SK-N-SH (cell line): ENCODE results near the gene ISM1. TPM values are rescaled to one million over a fixed set of nuclear protein-coding genes. Genes with fewer than 3 reads are reported as not detected.

Experiments used
- CTCF ChIA-PET: fragments of 300-600, 350-600 bp; formaldehyde crosslinking; extraction: SDS; loops from one replicate; lab custom pipeline; 2021; lab: Yijun Ruan, JAX
- POLR2A ChIA-PET: fragments of 350-600 bp; sonication (Branson Sonifier 250); formaldehyde crosslinking; extraction: SDS; loops from one replicate; lab custom pipeline; 2020; ENCODE audit warnings: antibody characterized with exemption, inconsistent platforms; lab: Yijun Ruan, JAX
- DNase-seq: peaks from one replicate; pipeline ENCODE4 v3.0.0; 2012
- H2AFZ ChIP-seq: fragments of 200-600 bp; sonication (generic); 2 replicates; pipeline ENCODE4 v1.8.1; 2016; ENCODE audit warnings: antibody characterized with exemption, mild to moderate bottlenecking, low read depth
- H3F3A ChIP-seq: fragments of 200-600 bp; sonication (generic); replicated peaks from 2 replicates; pipeline ENCODE3; 2016; ENCODE audit warnings: antibody characterized with exemption, mild to moderate bottlenecking; ENCODE audit not compliant: insufficient read depth
- H3K27ac ChIP-seq, 2 experiments: fragments of 200-500 bp in 1 of 2; fragments of 200-600 bp in 1 of 2; sonication (Bioruptor generic) in 1 of 2; sonication (generic), shearing (Covaris generic) in 1 of 2; 2 replicates each; pipeline versions ENCODE4 v1.5.1 to v1.6.1; 2014 to 2016; ENCODE audit warnings: low read depth in 2 of 2, inconsistent platforms in 1 of 2, low read length in 1 of 2, mild to moderate bottlenecking in 1 of 2, mixed read lengths in 1 of 2
- H3K27me3 ChIP-seq: fragments of 200-600 bp; sonication (generic), shearing (Covaris generic); 2 replicates; pipeline ENCODE4 v1.6.1; 2016; ENCODE audit warnings: mixed run types; ENCODE audit not compliant: insufficient read depth
- H3K36me3 ChIP-seq, 2 experiments: fragments of 200-500 bp in 1 of 2; fragments of 200-600 bp in 1 of 2; sonication (Bioruptor generic) in 1 of 2; sonication (generic) in 1 of 2; replicated peaks in 1 of 2; 2 replicates each; pipeline versions ENCODE3 to v1.5.1; 2014 to 2016; ENCODE audit warnings: low read length in 1 of 2, mild to moderate bottlenecking in 1 of 2; ENCODE audit not compliant: insufficient read depth in 2 of 2, control insufficient read depth in 1 of 2
- H3K4me1 ChIP-seq, 2 experiments: fragments of 200-500 bp in 1 of 2; fragments of 200-600 bp in 1 of 2; sonication (Bioruptor generic) in 1 of 2; sonication (generic), shearing (Covaris generic) in 1 of 2; 2 replicates each; pipeline versions ENCODE4 v1.5.1 to v1.6.1; 2014 to 2016; ENCODE audit warnings: low read depth in 1 of 2, low read length in 1 of 2, mixed run types in 1 of 2; ENCODE audit not compliant: insufficient read depth in 2 of 2, control insufficient read depth in 1 of 2
- H3K4me2 ChIP-seq: fragments of 200-600 bp; sonication (generic), shearing (Covaris generic); 2 replicates; pipeline ENCODE4 v1.6.1; 2017; ENCODE audit warnings: mixed run types
- H3K4me3 ChIP-seq, 2 experiments: fragments of 200-500 bp in 1 of 2; fragments of 200-600 bp in 1 of 2; sonication (Bioruptor generic) in 1 of 2; sonication (generic), shearing (Covaris generic) in 1 of 2; 2 replicates each; pipeline versions ENCODE4 v1.5.1 to v1.8.1; 2014 to 2016; ENCODE audit warnings: low read depth in 2 of 2, inconsistent platforms in 1 of 2, low read length in 1 of 2, mild to moderate bottlenecking in 1 of 2, mixed read lengths in 1 of 2, moderate library complexity in 1 of 2
- H3K79me2 ChIP-seq: fragments of 200-600 bp; sonication (generic); 2 replicates; pipeline ENCODE4 v1.8.1; 2017; ENCODE audit warnings: mild to moderate bottlenecking; ENCODE audit not compliant: insufficient read depth
- H3K9ac ChIP-seq: fragments of 200-600 bp; sonication (generic); 2 replicates; pipeline ENCODE4 v1.6.1; 2017; ENCODE audit warnings: mixed run types
- H3K9me2 ChIP-seq: fragments of 200-600 bp; sonication (generic); 2 replicates; pipeline ENCODE4 v1.6.1; 2017; ENCODE audit warnings: mixed run types
- H3K9me3 ChIP-seq: fragments of 200-600 bp; sonication (generic); 2 replicates; pipeline ENCODE4 v1.6.1; 2017; ENCODE audit warnings: mixed run types, mild to moderate bottlenecking, moderate library complexity
- H4K20me1 ChIP-seq: fragments of 200-600 bp; sonication (generic); 2 replicates; pipeline ENCODE4 v1.6.1; 2017; ENCODE audit warnings: mild to moderate bottlenecking, mixed run types; ENCODE audit not compliant: insufficient read depth
- CTCF ChIP-seq: fragments of 200-600 bp; sonication (generic); IDR thresholded peaks from 2 replicates; pipeline ENCODE4 v1.6.1; 2017; ENCODE audit warnings: antibody characterized with exemption, mild to moderate bottlenecking, moderate library complexity
- FOXJ3 ChIP-seq: sonication (generic); formaldehyde crosslinking; IDR thresholded peaks from 2 replicates; pipeline ENCODE4 v1.5.1; 2020; ENCODE audit warnings: mild to moderate bottlenecking, missing genetic modification reagents
- FOXM1 ChIP-seq: IDR thresholded peaks from 2 replicates; pipeline ENCODE4 v1.4.0; 2012; ENCODE audit warnings: low read depth, mild to moderate bottlenecking
- GABPA ChIP-seq: IDR thresholded peaks from 2 replicates; pipeline ENCODE4 v1.4.0; 2012; ENCODE audit warnings: low read depth, mild to moderate bottlenecking
- GATA2 ChIP-seq: sonication (generic); formaldehyde crosslinking; IDR thresholded peaks from 2 replicates; pipeline ENCODE4 v1.5.0; 2020; ENCODE audit warnings: mild to moderate bottlenecking, missing genetic modification reagents
- JUND ChIP-seq: IDR thresholded peaks from 2 replicates; pipeline ENCODE4 v1.4.0; 2012
- MAX ChIP-seq: IDR thresholded peaks from 2 replicates; pipeline ENCODE4 v1.4.0; 2012; ENCODE audit warnings: low read depth
- MXI1 ChIP-seq: IDR thresholded peaks from 2 replicates; pipeline ENCODE4 v1.6.1; 2012; ENCODE audit warnings: mild to moderate bottlenecking, low read depth, low read length, improper control_type of control experiment
- POLR2AphosphoS5 ChIP-seq: IDR thresholded peaks from 2 replicates; pipeline ENCODE4 v1.6.1; 2012; ENCODE audit warnings: low read depth, low read length
- RAD21 ChIP-seq: IDR thresholded peaks from 2 replicates; pipeline ENCODE4 v1.6.1; 2012; ENCODE audit warnings: mild to moderate bottlenecking, low read length
- RFX5 ChIP-seq: IDR thresholded peaks from 2 replicates; pipeline ENCODE4 v1.6.1; 2012; ENCODE audit warnings: mild to moderate bottlenecking, improper control_type of control experiment, low read length
- RXRA ChIP-seq: IDR thresholded peaks from 2 replicates; pipeline ENCODE4 v1.4.0; 2012; ENCODE audit warnings: low read depth, mild to moderate bottlenecking, borderline replicate concordance
- SMC3 ChIP-seq: IDR thresholded peaks from 2 replicates; pipeline ENCODE4 v1.6.1; 2012; ENCODE audit warnings: low read depth, low read length, improper control_type of control experiment
- TAF1 ChIP-seq: IDR thresholded peaks from 2 replicates; pipeline ENCODE4 v1.6.1; 2012; ENCODE audit warnings: low read depth, mild to moderate bottlenecking, low read length, moderate library complexity, borderline replicate concordance
- TEAD4 ChIP-seq: IDR thresholded peaks from 2 replicates; pipeline ENCODE4 v1.4.0; 2012; ENCODE audit warnings: mild to moderate bottlenecking, borderline replicate concordance; ENCODE audit not compliant: insufficient read depth
- USF2 ChIP-seq: fragments of 150-350 bp; IDR thresholded peaks from 2 replicates; pipeline ENCODE4 v1.6.1; 2017; ENCODE audit warnings: antibody characterized with exemption, low read length, low read depth, borderline replicate concordance
- YY1 ChIP-seq: IDR thresholded peaks from 2 replicates; pipeline ENCODE4 v1.4.0; 2012; ENCODE audit warnings: low read depth, mild to moderate bottlenecking
- WGBS: methylation state at CpG from one replicate; pipeline ENCODE4 v1.1.6; 2017; ENCODE audit warnings: low lambda C conversion rate; 5-methylcytosine and 5-hydroxymethylcytosine counted together
- polyA plus RNA-seq, 3 experiments: library from polyadenylated mRNA; depleted of rRNA; stranded (reverse); fragments of >200 nt; gene quantifications; 2 replicates each; pipeline ENCODE4 v1.2.3, GENCODE V29; 2012

Gene ISM1
- polyA plus RNA-seq, 1 of the 3 experiments (the other 2 are of a cell fraction): not detected

- no peak overlapping the region for H3K9ac ChIP-seq
- H4K20me1 ChIP-seq: no peaks in the 10 kb centered on the region
- CTCF ChIA-PET: no interaction called here
- H3K79me2 ChIP-seq: no peaks in the 10 kb centered on the region
- POLR2A ChIA-PET: no interaction called here
- no peaks in the 10 kb centered on the region for H3F3A ChIP-seq
- 16% methylated on average over 4 of the region's 4 CpGs for WGBS
- H3K4me3 ChIP-seq: no peak overlapping the region
- no peak for DNase-seq
- no peaks in the 10 kb centered on the region for H3K4me1 ChIP-seq
- no peak overlapping the region for H3K4me2 ChIP-seq
- peaks cover 5% of the 10 kb centered on the region for H3K27me3 ChIP-seq
- no peak for TF ChIP-seq MAX
- TF ChIP-seq RFX5: no peak
- no peak for TF ChIP-seq RAD21
- no peak for TF ChIP-seq JUND
- TF ChIP-seq TAF1: no peak
- TF ChIP-seq GABPA: no peak
- TF ChIP-seq FOXM1: no peak
- TF ChIP-seq SMC3: no peak
- no peak for TF ChIP-seq MXI1
- TF ChIP-seq CTCF: no peak
- no peak for TF ChIP-seq GATA2
- no peak for TF ChIP-seq POLR2AphosphoS5
- H3K9me2 ChIP-seq: no peaks in the 10 kb centered on the region
- H3K27ac ChIP-seq: no peak overlapping the region
- H3K9me3 ChIP-seq: no peaks in the 10 kb centered on the region
- H2AFZ ChIP-seq: no peak overlapping the region
- H3K36me3 ChIP-seq: no peaks in the 10 kb centered on the region
Observed at GRCh38 chr20:13211956-13212618, 9.0 kb upstream of the ISM1 start.

- DNase-seq: no peak
- 6% methylated on average over 5 of the region's 5 CpGs for WGBS
- H3K27ac ChIP-seq: no peak overlapping the region
- no peaks in the 10 kb centered on the region for H3K9me2 ChIP-seq
- H2AFZ ChIP-seq: no peak overlapping the region
- CTCF ChIA-PET: no interaction called here
- no peak overlapping the region for H3K4me2 ChIP-seq
- TF ChIP-seq TEAD4 (no peak), MAX (no peak), GABPA (no peak), JUND (no peak), YY1 (no peak), FOXJ3 (CRISPR knock-in tag) (no peak), RXRA (no peak), USF2 (no peak), CTCF (no peak), POLR2AphosphoS5 (no peak)
- TF ChIP-seq, all 33 proteins: peak for 0
- no peak overlapping the region for H3K9ac ChIP-seq
- H3K27me3 ChIP-seq: peaks cover 5% of the 10 kb centered on the region
- H3F3A ChIP-seq: no peaks in the 10 kb centered on the region
- H3K36me3 ChIP-seq: no peaks in the 10 kb centered on the region
- H3K9me3 ChIP-seq: no peaks in the 10 kb centered on the region
- POLR2A ChIA-PET: no interaction called here
- no peak overlapping the region for H3K4me3 ChIP-seq
- H3K79me2 ChIP-seq: no peaks in the 10 kb centered on the region
- H3K4me1 ChIP-seq: no peaks in the 10 kb centered on the region
- no peaks in the 10 kb centered on the region for H4K20me1 ChIP-seq
Observed at GRCh38 chr20:13212750-13213149, 8.3 kb upstream of the ISM1 start.
